Measurements from ENCODE around the gene RAB3GAP1. TPM values are rescaled to one million over a fixed set of nuclear protein-coding genes. Genes with fewer than 3 reads are reported as not detected.

Gene RAB3GAP1
- total RNA-seq, 4 donors from 2014 or later: 34.4 to 53.3 (median 45.1) TPM

DNA sequence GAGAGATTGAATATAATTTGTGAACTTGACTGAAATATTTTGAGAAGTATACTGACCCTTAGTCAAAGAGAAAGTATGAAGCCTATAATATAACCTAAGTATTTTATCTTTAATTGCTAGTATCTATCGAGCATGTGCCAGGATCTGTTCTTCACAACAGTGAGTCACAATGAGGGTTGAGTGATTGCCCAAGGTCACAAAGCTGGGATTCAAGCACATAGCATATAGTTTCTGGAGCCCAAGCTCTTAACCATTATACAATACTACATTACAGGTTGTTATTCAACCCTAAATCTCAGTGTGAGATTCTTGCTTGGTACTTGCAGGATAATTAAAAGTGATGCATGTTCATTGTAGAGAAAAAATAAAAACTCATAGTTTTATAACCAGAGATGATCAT lies 97.2 kb downstream of the RAB3GAP1 start:
- TF ChIP-seq, protein P1, sequence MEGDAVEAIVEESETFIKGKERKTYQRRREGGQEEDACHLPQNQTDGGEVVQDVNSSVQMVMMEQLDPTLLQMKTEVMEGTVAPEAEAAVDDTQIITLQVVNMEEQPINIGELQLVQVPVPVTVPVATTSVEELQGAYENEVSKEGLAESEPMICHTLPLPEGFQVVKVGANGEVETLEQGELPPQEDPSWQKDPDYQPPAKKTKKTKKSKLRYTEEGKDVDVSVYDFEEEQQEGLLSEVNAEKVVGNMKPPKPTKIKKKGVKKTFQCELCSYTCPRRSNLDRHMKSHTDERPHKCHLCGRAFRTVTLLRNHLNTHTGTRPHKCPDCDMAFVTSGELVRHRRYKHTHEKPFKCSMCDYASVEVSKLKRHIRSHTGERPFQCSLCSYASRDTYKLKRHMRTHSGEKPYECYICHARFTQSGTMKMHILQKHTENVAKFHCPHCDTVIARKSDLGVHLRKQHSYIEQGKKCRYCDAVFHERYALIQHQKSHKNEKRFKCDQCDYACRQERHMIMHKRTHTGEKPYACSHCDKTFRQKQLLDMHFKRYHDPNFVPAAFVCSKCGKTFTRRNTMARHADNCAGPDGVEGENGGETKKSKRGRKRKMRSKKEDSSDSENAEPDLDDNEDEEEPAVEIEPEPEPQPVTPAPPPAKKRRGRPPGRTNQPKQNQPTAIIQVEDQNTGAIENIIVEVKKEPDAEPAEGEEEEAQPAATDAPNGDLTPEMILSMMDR (IDR thresholded peaks at IDR 0.05): no peak
- DNase-seq (ENCODE audit: low spot score) (no peak), ATAC-seq (ENCODE audit: low FRiP score) (no peak)

DNA sequence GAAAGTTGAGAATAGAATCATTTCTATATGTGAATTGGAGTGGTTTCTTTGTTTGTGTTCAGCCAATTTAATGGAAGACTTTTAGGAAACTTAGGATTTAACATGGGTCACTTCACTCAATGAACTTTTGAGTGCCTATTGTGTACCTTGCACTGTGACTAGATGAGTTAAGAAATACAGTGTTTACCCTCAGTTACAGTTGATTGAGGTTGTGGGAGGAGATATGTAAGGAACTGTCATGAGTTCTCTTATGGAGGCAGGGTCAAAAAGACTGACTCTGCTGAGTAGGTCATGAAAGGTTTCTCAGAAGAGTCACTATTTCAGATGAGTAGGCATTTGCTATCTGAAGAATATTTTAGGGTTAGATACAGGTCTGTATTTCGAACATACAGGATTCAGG lies 98.6 kb downstream of the RAB3GAP1 start:
- DNase-seq (ENCODE audit: low spot score) (no peak), ATAC-seq (ENCODE audit: low FRiP score) (no peak)
- TF ChIP-seq, protein P1 (IDR thresholded peaks at IDR 0.05): no peak

DNA sequence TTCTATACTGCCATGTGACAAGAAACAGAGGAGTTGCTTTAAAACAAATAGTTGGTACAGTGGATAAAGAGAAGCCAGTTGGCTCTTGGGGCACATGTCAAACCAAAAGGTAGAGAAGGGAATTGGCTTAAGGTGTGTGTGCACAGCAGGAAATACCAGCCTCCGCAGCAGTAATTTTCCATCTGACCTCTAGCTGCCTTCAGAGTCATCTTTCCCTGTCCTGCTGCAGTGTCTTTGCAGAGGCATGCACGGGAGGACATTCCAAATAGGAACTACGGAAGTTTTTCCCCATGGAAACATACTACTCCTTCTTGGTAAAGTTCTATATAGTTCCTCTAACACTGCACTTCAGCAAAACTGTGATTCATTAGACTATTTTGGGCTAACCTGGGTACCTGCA lies 99.5 kb downstream of the RAB3GAP1 start:
- DNase-seq (ENCODE audit: low spot score) (no peak), ATAC-seq (ENCODE audit: low FRiP score) (no peak)
- TF ChIP-seq, protein P1 (IDR thresholded peaks at IDR 0.05): no peak

DNA sequence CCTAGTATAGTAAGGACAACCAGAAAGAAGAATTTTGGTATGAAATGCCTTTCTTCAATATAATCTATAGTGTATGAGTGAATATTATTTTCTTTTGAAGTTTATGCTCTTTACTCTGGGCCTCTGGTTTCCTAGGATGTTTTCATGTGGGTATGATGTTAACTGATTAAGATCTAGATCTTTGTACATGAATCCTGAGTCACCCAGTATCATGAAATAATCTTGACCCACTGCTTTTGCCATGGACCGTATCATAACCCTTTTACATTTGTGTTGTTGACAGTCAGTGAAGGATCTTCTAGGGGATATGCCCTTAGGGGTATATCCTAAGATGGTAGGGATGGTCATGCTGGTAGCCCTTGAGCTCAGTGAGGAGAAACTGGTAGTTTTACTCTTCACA lies 100.3 kb downstream of the RAB3GAP1 start:
- no peak for DNase-seq (ENCODE audit: low spot score)
- no peak for ATAC-seq (ENCODE audit: low FRiP score)
- TF ChIP-seq, protein P1 (IDR thresholded peaks at IDR 0.05): no peak

DNA sequence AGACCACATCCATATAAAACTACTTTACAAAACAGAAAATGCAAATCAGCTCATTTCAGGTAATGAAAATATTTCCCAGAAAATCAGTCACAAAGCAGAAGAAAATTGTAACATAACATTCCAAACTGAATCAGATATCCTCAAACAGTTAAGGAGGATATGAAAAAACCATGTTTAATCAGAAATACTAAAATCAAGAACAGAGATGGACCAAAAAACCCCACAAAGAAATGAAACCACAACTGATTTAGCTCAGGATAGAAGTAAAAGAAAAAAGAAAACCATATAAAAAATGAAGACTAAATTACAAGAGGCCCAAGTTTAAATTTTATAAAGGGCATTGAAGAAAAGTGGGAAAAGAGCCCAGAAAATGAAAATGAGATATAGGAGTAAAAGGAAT lies 102.9 kb downstream of the RAB3GAP1 start:
- ATAC-seq (ENCODE audit: low FRiP score) (no peak), DNase-seq (ENCODE audit: low spot score) (no peak)
- TF ChIP-seq, protein P1 (IDR thresholded peaks at IDR 0.05): no peak

DNA sequence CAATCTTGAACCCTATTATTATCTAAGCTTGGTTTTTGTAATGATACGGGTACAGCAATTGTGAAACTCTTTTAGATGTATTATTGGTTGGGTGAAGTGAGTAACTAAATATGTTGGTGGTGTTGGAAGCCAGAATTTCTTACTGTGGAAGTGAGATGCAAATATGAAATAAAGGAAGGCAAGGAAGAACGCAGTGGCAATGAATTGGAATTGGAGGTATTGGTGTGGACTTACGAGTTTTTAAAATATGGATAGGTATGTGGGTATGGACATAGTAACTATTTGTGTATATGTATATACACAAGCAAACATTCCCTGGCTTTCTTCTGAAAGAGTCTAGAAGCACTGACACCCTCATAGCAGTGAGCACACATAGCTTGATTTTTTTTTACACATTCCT lies 105.8 kb downstream of the RAB3GAP1 start:
- TF ChIP-seq, protein P1 (IDR thresholded peaks at IDR 0.05): no peak
- DNase-seq (ENCODE audit: low spot score) (no peak), ATAC-seq (ENCODE audit: low FRiP score) (no peak)

DNA sequence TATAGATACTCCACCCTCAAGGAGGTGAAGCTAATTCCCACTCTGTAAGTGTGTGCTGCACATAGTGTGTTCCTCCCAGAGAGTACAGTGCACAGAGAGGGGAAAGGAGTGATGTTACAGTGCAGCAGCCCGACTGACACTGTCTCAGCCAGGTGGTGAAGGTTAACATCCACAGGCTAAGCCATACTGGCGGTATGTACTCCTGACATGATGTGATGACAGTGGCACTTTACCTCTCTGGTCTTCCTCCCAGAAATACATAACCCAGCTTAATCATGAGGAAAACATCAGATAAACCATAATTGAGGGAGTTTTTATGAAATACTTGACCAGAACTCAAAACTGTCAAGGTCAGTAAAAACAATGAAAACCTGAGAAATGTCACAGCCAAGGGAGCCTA lies 107.1 kb downstream of the RAB3GAP1 start:
- TF ChIP-seq, protein P1 (IDR thresholded peaks at IDR 0.05): no peak
- DNase-seq (ENCODE audit: low spot score) (no peak), ATAC-seq (ENCODE audit: low FRiP score) (no peak)
